Lung (tissue), 12 donors: ENCODE measurements around the gene MSH2. TPM values are rescaled to one million over a fixed set of nuclear protein-coding genes. Genes with fewer than 3 reads are reported as not detected.

ENCODE experiments used
- ATAC-seq: fragments of 200-7000 bp; cut with Tn5 transposase; one replicate; pipeline ENCODE4 v1.9.1; 2020; ENCODE audit warnings: moderate number of reproducible peaks; ENCODE audit not compliant: insufficient read depth, low FRiP score
- DNase-seq, 3 donors: peaks; one replicate each; pipeline ENCODE4 v3.0.0-alpha.2; 2013 to 2017
- H3K27ac ChIP-seq, 2 donors: one replicate each; pipeline ENCODE4 v1.5.1; 2013; ENCODE audit warnings: mild to moderate bottlenecking in 2 of 2, moderate library complexity in 2 of 2, control low read depth in 1 of 2, inconsistent platforms in 1 of 2, low read depth in 1 of 2, low read length in 1 of 2
- H3K27me3 ChIP-seq, 3 donors: one replicate each; pipeline ENCODE4 v1.5.1; 2013; ENCODE audit warnings: low read length in 2 of 3; ENCODE audit not compliant: control insufficient read depth in 3 of 3, insufficient read depth in 3 of 3
- H3K36me3 ChIP-seq, 4 donors: one replicate each; pipeline ENCODE4 v1.5.1; 2013; ENCODE audit warnings: low read length in 4 of 4, mild to moderate bottlenecking in 1 of 4, moderate library complexity in 1 of 4; ENCODE audit not compliant: control insufficient read depth in 4 of 4, insufficient read depth in 4 of 4
- H3K4me1 ChIP-seq, 5 donors: one replicate each; pipeline ENCODE4 v1.5.1; 2013; ENCODE audit warnings: low read length in 5 of 5, mild to moderate bottlenecking in 2 of 5, moderate library complexity in 1 of 5; ENCODE audit not compliant: control insufficient read depth in 5 of 5, insufficient read depth in 5 of 5
- H3K4me3 ChIP-seq: one replicate; pipeline ENCODE4 v1.5.1; 2013; ENCODE audit warnings: mild to moderate bottlenecking, control low read depth, moderate library complexity
- H3K9ac ChIP-seq, 2 donors: one replicate each; pipeline ENCODE4 v1.5.1; 2013; ENCODE audit warnings: low read length in 2 of 2, control low read depth in 1 of 2; ENCODE audit not compliant: insufficient read depth in 1 of 2
- H3K9me3 ChIP-seq, 4 donors: one replicate each; pipeline ENCODE4 v1.5.1; 2013; ENCODE audit warnings: low read length in 3 of 4, mild to moderate bottlenecking in 1 of 4, moderate library complexity in 1 of 4; ENCODE audit not compliant: control insufficient read depth in 4 of 4, insufficient read depth in 3 of 4
- WGBS, 2 donors: extraction: QIAGEN DNeasy Blood & Tissue Kit; methylation state at CpG; one replicate each; pipeline ENCODE4 v1.1.7; 2013; 5-methylcytosine and 5-hydroxymethylcytosine counted together
- polyA plus RNA-seq, 2 donors: library from polyadenylated mRNA; stranded (reverse); fragments of 200-250 nt; gene quantifications; one replicate each; pipeline ENCODE4 v1.2.1, GENCODE V29; 2013
- total RNA-seq, 2 donors: library from RNA; depleted of rRNA in 1 of 2; stranded (reverse); fragments of >200 nt in 1 of 2; gene quantifications; one replicate each; pipeline ENCODE4 v1.2.1, GENCODE V29; 2014 to 2021
- TF ChIP-seq, protein P1 (sequence below): IDR thresholded peaks from 2 replicates; pipeline ENCODE4 v1.5.1; 2012; ENCODE audit warnings: mild to moderate bottlenecking; ENCODE audit errors: control extremely low read depth, extremely low read depth
- donor health status: control.
- donor health status: control.
- donor health status: Bipolar disorder and iron deficiency.
- donor health status: healthy.
- donor health status: DM: yes; HTN: yes; CAD: no.

The MSH2 gene
- total and polyA plus RNA-seq, 4 donors: 6.4 to 44.9 (median 10.5) TPM

DNA sequence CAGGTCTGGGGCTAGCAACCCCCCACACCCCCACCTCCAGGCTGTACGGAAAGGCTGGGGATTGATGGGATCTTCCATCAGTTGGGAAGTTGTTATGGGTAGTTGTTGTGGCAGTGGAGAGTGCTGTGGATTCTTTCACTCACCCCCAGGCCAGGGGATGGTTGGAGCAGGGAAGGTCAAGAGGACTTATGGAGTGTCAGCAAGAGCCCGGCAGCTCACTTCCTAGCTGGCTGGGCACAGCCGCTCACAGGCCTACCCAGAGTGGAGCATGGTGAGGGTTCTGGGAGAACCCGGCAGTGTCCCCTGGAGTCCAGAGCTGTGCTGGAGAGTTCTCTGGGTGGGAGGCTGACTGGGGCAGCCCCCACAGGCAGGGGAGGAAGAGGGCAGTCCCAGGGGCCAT is 122.2 kb downstream of the MSH2 start:
- H3K36me3 ChIP-seq: no peaks in the 10 kb centered on the region
- H3K4me3 ChIP-seq: no peak overlapping the region
- no peaks in the 10 kb centered on the region for H3K9me3 ChIP-seq
- H3K9ac ChIP-seq: no peak overlapping the region
- ATAC-seq (no peak), DNase-seq (no peak)
- 96% methylated on average over 4 of the region's 4 CpGs for WGBS, 2 donors
- H3K4me1 ChIP-seq: peaks cover 0 to 14% (median 4%) of the 10 kb centered on the region in 5 donors
- TF ChIP-seq, protein P1, sequence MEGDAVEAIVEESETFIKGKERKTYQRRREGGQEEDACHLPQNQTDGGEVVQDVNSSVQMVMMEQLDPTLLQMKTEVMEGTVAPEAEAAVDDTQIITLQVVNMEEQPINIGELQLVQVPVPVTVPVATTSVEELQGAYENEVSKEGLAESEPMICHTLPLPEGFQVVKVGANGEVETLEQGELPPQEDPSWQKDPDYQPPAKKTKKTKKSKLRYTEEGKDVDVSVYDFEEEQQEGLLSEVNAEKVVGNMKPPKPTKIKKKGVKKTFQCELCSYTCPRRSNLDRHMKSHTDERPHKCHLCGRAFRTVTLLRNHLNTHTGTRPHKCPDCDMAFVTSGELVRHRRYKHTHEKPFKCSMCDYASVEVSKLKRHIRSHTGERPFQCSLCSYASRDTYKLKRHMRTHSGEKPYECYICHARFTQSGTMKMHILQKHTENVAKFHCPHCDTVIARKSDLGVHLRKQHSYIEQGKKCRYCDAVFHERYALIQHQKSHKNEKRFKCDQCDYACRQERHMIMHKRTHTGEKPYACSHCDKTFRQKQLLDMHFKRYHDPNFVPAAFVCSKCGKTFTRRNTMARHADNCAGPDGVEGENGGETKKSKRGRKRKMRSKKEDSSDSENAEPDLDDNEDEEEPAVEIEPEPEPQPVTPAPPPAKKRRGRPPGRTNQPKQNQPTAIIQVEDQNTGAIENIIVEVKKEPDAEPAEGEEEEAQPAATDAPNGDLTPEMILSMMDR: no peak
- no peak overlapping the region for H3K27ac ChIP-seq
- H3K27me3 ChIP-seq: peaks cover 4 to 8% (median 8%) of the 10 kb centered on the region in 3 donors

DNA sequence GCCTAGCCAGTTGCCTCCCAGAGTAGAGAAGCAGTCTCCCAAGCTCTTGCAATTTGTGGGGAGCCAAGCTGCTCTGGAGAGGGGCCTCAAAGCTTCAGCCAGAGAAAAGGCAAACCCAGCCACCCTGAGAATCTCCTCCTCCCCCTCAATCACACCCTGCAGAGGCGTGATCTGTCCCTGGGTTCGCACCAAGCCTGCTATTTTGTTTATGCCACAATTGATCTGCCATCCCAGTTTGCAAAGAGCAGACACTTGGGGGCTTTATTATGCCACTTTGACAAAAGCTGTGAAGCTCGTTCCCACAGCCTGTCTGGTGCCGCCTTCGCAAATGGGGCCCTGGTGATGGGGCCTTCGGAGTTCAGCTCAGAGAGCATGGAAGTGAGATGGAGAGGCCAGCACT is 125.5 kb downstream of the MSH2 start:
- H3K9ac ChIP-seq: no peak overlapping the region
- TF ChIP-seq, protein P1: no peak
- no peak overlapping the region for H3K4me3 ChIP-seq
- H3K27me3 ChIP-seq: no peaks in the 10 kb centered on the region
- H3K36me3 ChIP-seq: no peaks in the 10 kb centered on the region
- no peaks in the 10 kb centered on the region for H3K9me3 ChIP-seq
- H3K27ac ChIP-seq: no peak overlapping the region
- ATAC-seq: no peak
- H3K4me1 ChIP-seq: no peaks in the 10 kb centered on the region
- no peak for DNase-seq
- WGBS, 2 donors: 95 to 98% methylated on average over 6 of the region's 6 CpGs

DNA sequence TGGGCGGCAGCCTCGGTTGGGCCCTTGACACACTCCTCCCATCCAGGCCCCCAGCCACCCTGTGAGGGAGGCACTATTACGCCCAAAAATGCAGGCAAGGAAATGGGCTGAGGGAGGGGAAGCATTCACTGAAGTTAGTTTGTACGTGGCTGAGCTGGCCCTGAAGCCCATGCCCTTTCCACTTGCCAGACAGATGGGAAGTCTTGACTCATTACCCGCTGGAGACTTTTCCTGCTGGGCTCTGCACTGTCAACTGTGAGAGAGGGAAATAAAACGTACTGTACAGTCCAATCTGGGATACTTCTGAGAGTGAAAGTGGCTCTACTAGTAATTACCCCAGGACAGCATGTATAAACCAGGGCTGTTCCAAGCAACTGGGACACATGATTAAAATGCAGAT is 125.9 kb downstream of the MSH2 start:
- H3K27ac ChIP-seq: no peak overlapping the region
- no peak for ATAC-seq
- H3K4me3 ChIP-seq: no peak overlapping the region
- no peaks in the 10 kb centered on the region for H3K27me3 ChIP-seq
- no peak for DNase-seq
- no peak overlapping the region for H3K9ac ChIP-seq
- WGBS, 2 donors: 75 to 81% methylated on average over 6 of the region's 6 CpGs
- no peaks in the 10 kb centered on the region for H3K9me3 ChIP-seq
- H3K36me3 ChIP-seq: no peaks in the 10 kb centered on the region
- TF ChIP-seq, protein P1: no peak
- H3K4me1 ChIP-seq: no peaks in the 10 kb centered on the region

DNA sequence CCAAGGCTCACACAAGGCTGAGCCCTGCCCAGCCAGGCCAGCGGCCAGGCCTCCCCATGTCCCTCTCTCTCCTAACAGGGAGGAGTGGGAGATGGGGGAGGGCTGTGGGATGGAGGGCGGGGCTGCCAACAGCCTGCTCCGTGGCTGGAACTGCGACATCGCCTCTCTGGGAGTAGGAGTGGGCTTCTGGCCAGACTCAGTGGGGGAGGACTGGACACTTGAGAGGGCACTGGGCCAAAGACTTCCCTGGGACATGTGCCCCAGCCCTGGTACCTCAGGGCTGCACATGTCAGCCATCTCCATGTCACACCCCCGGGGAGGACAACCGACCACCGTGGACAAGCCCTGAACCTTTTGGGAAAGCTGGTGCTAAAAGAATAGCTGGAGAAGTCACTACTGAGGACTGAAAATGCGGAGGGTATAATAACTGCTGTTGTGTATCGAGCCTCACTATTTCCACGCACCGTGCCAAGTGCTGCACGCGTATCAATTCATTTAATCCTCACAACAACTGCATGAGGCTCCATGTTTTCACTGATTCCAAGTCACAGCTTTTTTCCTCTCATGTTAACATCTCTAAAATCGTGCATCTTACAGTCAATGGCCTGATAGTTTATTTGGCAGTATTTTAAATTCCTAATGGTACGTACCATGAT is 127.3 kb downstream of the MSH2 start:
- H3K4me3 ChIP-seq: no peak overlapping the region
- no peaks in the 10 kb centered on the region for H3K9me3 ChIP-seq
- ATAC-seq: no peak
- 75 to 78% methylated on average over 15 to 16 of the region's 16 CpGs for WGBS, 2 donors
- TF ChIP-seq, protein P1: no peak
- no peak overlapping the region for H3K27ac ChIP-seq
- peak in 1 of 3 donors; percentile 11 for DNase-seq
- H3K4me1 ChIP-seq: no peaks in the 10 kb centered on the region
- H3K9ac ChIP-seq: no peak overlapping the region
- H3K27me3 ChIP-seq: no peaks in the 10 kb centered on the region
- no peaks in the 10 kb centered on the region for H3K36me3 ChIP-seq
